Adrenal gland (tissue), 12 donors: Measurements from ENCODE around the gene GCHFR. TPM values are rescaled to one million over a fixed set of nuclear protein-coding genes. Genes with fewer than 3 reads are reported as not detected.
A peak's percentile ranks its signal among the peaks of the same experiment; 100 is the strongest.

Experiments used
- DNase-seq, 7 donors: peaks; one replicate each; pipeline ENCODE4 v3.0.0-alpha.2; 2019 to 2020
- H3K27ac ChIP-seq, 5 donors: fragments of 200-600 bp; sonication (generic) in 4 of 5; 1 replicate in 3 of 5; 2 replicates in 2 of 5; pipeline versions ENCODE4 v1.5.1 to v1.8.0; 2016 to 2020; ENCODE audit warnings: mild to moderate bottlenecking in 1 of 5
- H3K27me3 ChIP-seq: fragments of 200-600 bp; 2 replicates; pipeline ENCODE4 v1.8.0; 2021
- H3K36me3 ChIP-seq, 2 donors: fragments of 200-600 bp; replicated peaks in 1 of 2; 1 replicate in 1 of 2; 2 replicates in 1 of 2; pipeline versions ENCODE4 v1.5.1 to v1.8.0; 2018 to 2022
- H3K4me1 ChIP-seq, 2 donors: fragments of 200-600 bp; replicated peaks in 1 of 2; 1 replicate in 1 of 2; 2 replicates in 1 of 2; pipeline versions ENCODE4 v1.5.1 to v1.8.0; 2018 to 2021
- H3K4me3 ChIP-seq, 4 donors: fragments of 200-600 bp; sonication (generic) in 3 of 4; one replicate each; pipeline ENCODE4 v1.5.1; 2016 to 2018
- H3K9me3 ChIP-seq, 3 donors: fragments of 200-600 bp; sonication (generic) in 1 of 3; replicated peaks in 1 of 3; 1 replicate in 2 of 3; 2 replicates in 1 of 3; pipeline versions ENCODE4 v1.5.1 to v1.8.0; 2016 to 2021
- CTCF ChIP-seq, 6 experiments: fragments of 450-650 bp in 4 of 6; fragments of 200-600 bp in 2 of 6; sonication (generic) in 1 of 6; IDR thresholded peaks; 1 replicate in 5 of 6; 2 replicates in 1 of 6; pipeline versions ENCODE4 v1.5.1 to v1.8.0; 2016 to 2021; ENCODE audit warnings: antibody characterized with exemption in 6 of 6, mild to moderate bottlenecking in 2 of 6, moderate library complexity in 1 of 6
- POLR2A ChIP-seq, 2 donors: fragments of 450-650 bp; IDR thresholded peaks; one replicate each; pipeline ENCODE4 v1.6.1; 2017; ENCODE audit warnings: antibody characterized with exemption in 2 of 2, mild to moderate bottlenecking in 2 of 2, moderate library complexity in 1 of 2
- WGBS, 4 donors: extraction: QIAGEN DNeasy Blood & Tissue Kit in 2 of 4; methylation state at CpG; one replicate each; pipeline versions ENCODE4 v1.1.5 to v1.1.7; 2013 to 2017; 5-methylcytosine and 5-hydroxymethylcytosine counted together
- intact Hi-C, 2 donors: fragments of 100-400 bp; cut with DNase I; formaldehyde crosslinking; loops; one replicate each; pipeline versions ENCODE4 v1.14.1 to v1.15.0; 2022 to 2023
- polyA plus RNA-seq, 3 donors: library from polyadenylated mRNA; stranded (reverse); fragments of 200-250 nt in 2 of 3; fragments of 350-450 nt in 1 of 3; fragmentation: Illumina TruSeq in 1 of 3; extraction: RNeasy Lipid Tissue Mini Kit (QIAGEN cat#74804) in 1 of 3; gene quantifications; one replicate each; pipeline ENCODE4 v1.2.3, GENCODE V29; 2013 to 2014
- total RNA-seq, 9 donors: library from RNA; depleted of rRNA in 4 of 9; stranded (reverse); fragments of >200 nt in 4 of 9; fragments of 120-200 nt in 1 of 9; fragmentation: NEBNext Ultra II Directional in 1 of 9; extraction: Animal tissue kit (Norgen Biotek cat#: 25700) in 1 of 9; gene quantifications; one replicate each; pipeline versions ENCODE4 v1.1.0 to v1.2.4, GENCODE V29; 2013 to 2023
- donor health status: healthy with polysubstance abuse.
- donor health status: Bipolar disorder and iron deficiency.
- donor health status: DM: yes; HTN: yes; CAD: no.
- donor health status: DM: no; HTN: no; CAD: no.
- donor health status: DM: no; HTN: no; CAD: no.
- donor health status: DM: yes; HTN: yes; CAD: no.

The GCHFR gene
- total and polyA plus RNA-seq, 12 donors: 6.1 to 77.3 (median 20.1) TPM

- peak overlapping the region in 3 of 5 donors; percentile 26 to 53 (median 53) for H3K27ac ChIP-seq
- H3K27me3 ChIP-seq: no peaks in the 10 kb centered on the region
- intact Hi-C loops: loop anchor here in 1 of 2 donors (10.0 kb wide), 1 partner anchor 105 kb away; the partner anchor contains the start of gene VPS18
- TF ChIP-seq CTCF (IDR thresholded peaks at IDR 0.05) (no peak), POLR2A (IDR thresholded peaks at IDR 0.05) (no peak)
- H3K4me1 ChIP-seq: peaks cover 4 to 26% of the 10 kb centered on the region in 2 donors
- DNase-seq: no peak
- H3K36me3 ChIP-seq: no peaks in the 10 kb centered on the region
- WGBS, 4 donors: 94 to 98% (median 97%) methylated on average over 8 of the region's 8 CpGs
- H3K4me3 ChIP-seq: no peak overlapping the region
- H3K9me3 ChIP-seq: no peaks in the 10 kb centered on the region
These were observed 26.1 kb downstream of the GCHFR start for GRCh38 chr15:40789999-40790398.

- DNase-seq: peak in 2 of 7 donors; percentile 35 to 53
- TF ChIP-seq CTCF (IDR thresholded peaks at IDR 0.05): no peak
- TF ChIP-seq POLR2A (IDR thresholded peaks at IDR 0.05): no peak
- Histone ChIP-seq H3K36me3 (no peaks in the 10 kb centered on the region), H3K27me3 (no peaks in the 10 kb centered on the region), H3K4me3 (no peak overlapping the region), H3K9me3 (no peaks in the 10 kb centered on the region), H3K27ac (peak overlapping the region in 3 of 5 donors; percentile 53 to 63 (median 53)), H3K4me1 (peaks cover 4 to 27% of the 10 kb centered on the region in 2 donors)
- 44 to 55% (median 51%) methylated on average over 3 of the region's 3 CpGs for WGBS, 4 donors
- intact Hi-C loops: no loop called here
These were observed 26.9 kb downstream of the GCHFR start for GRCh38 chr15:40790718-40791117.

GRCh38 chr15:40792394-40792793 lies 28.5 kb downstream of the GCHFR start:
- whole genome bisulfite sequencing, 4 donors: 79 to 97% (median 96%) methylated on average over 3 of the region's 3 CpGs
- intact Hi-C loops: no loop called here
- DNase-seq: no peak

More at GRCh38 chr15:40792394-40792793, 28.5 kb downstream of the GCHFR start:
- Histone ChIP-seq H3K4me1 (peaks cover 4 to 38% of the 10 kb centered on the region in 2 donors), H3K9me3 (no peaks in the 10 kb centered on the region), H3K27me3 (no peaks in the 10 kb centered on the region), H3K27ac (no peak overlapping the region), H3K4me3 (no peak overlapping the region), H3K36me3 (no peaks in the 10 kb centered on the region)
- no peak for TF ChIP-seq POLR2A (IDR thresholded peaks at IDR 0.05)
- TF ChIP-seq CTCF (IDR thresholded peaks at IDR 0.05): no peak
